Liver (tissue), 9 donors: ENCODE data around the gene LIPE. TPM values are rescaled to one million over a fixed set of nuclear protein-coding genes. Genes with fewer than 3 reads are reported as not detected.

ENCODE experiments used
- DNase-seq: peaks from one replicate; pipeline ENCODE4 v3.0.0-alpha.2; 2017; ENCODE audit warnings: low spot score
- H3K27ac ChIP-seq, 2 donors: one replicate each; pipeline ENCODE4 v1.7.0; 2013; ENCODE audit warnings: inconsistent platforms in 2 of 2, low read length in 2 of 2, control low read depth in 1 of 2, low read depth in 1 of 2, mild to moderate bottlenecking in 1 of 2
- H3K27me3 ChIP-seq, 4 donors: one replicate each; pipeline versions ENCODE4 v1.6.1 to v1.7.0; 2013; ENCODE audit warnings: low read length in 3 of 4, inconsistent platforms in 1 of 4, mild to moderate bottlenecking in 1 of 4, moderate library complexity in 1 of 4; ENCODE audit not compliant: control insufficient read depth in 4 of 4, insufficient read depth in 4 of 4
- H3K36me3 ChIP-seq, 4 donors: one replicate each; pipeline versions ENCODE4 v1.6.1 to v1.7.0; 2013; ENCODE audit warnings: low read length in 3 of 4, mild to moderate bottlenecking in 3 of 4, low read depth in 1 of 4, moderate library complexity in 1 of 4; ENCODE audit not compliant: control insufficient read depth in 4 of 4, insufficient read depth in 3 of 4
- H3K4me1 ChIP-seq, 4 donors: one replicate each; pipeline versions ENCODE4 v1.6.1 to v1.7.0; 2013; ENCODE audit warnings: low read length in 3 of 4, mild to moderate bottlenecking in 3 of 4, moderate library complexity in 1 of 4; ENCODE audit not compliant: control insufficient read depth in 4 of 4, insufficient read depth in 4 of 4
- H3K4me3 ChIP-seq, 3 donors: one replicate each; pipeline versions ENCODE4 v1.6.1 to v1.7.0; 2013; ENCODE audit warnings: low read length in 3 of 3, control low read depth in 1 of 3, low read depth in 1 of 3, mild to moderate bottlenecking in 1 of 3
- H3K9ac ChIP-seq, 2 donors: one replicate each; pipeline ENCODE4 v1.7.0; 2013; ENCODE audit warnings: low read length in 2 of 2, mild to moderate bottlenecking in 2 of 2, moderate library complexity in 2 of 2, control low read depth in 1 of 2, low read depth in 1 of 2
- H3K9me3 ChIP-seq, 4 donors: one replicate each; pipeline versions ENCODE4 v1.6.1 to v1.7.0; 2013; ENCODE audit warnings: low read length in 3 of 4; ENCODE audit not compliant: control insufficient read depth in 4 of 4
- EGR1 ChIP-seq, 2 donors: IDR thresholded peaks; 2 replicates each; pipeline ENCODE4 v1.6.1; 2016 to 2018; ENCODE audit warnings: antibody characterized with exemption in 2 of 2, low read depth in 2 of 2
- FOXA1 ChIP-seq: IDR thresholded peaks from 2 replicates; pipeline ENCODE4 v1.6.1; 2016; ENCODE audit warnings: antibody characterized with exemption
- FOXA2 ChIP-seq: IDR thresholded peaks from 2 replicates; pipeline ENCODE4 v1.6.1; 2016; ENCODE audit warnings: antibody characterized with exemption
- GABPA ChIP-seq, 2 donors: IDR thresholded peaks in 1 of 2; conservative IDR thresholded peaks in 1 of 2; 2 replicates each; pipeline ENCODE4 v1.6.1; 2016; ENCODE audit warnings: antibody characterized with exemption in 2 of 2, mild to moderate bottlenecking in 1 of 2, moderate library complexity in 1 of 2
- HNF4A ChIP-seq, 2 donors: conservative IDR thresholded peaks; 2 replicates each; pipeline ENCODE4 v1.6.1; 2016; ENCODE audit warnings: antibody characterized with exemption in 2 of 2, mild to moderate bottlenecking in 2 of 2
- JUND ChIP-seq, 2 donors: IDR thresholded peaks; 2 replicates each; pipeline ENCODE4 v1.6.1; 2016; ENCODE audit warnings: antibody characterized with exemption in 2 of 2
- NR2F2 ChIP-seq: IDR thresholded peaks from 2 replicates; pipeline ENCODE4 v1.6.1; 2016; ENCODE audit warnings: antibody characterized with exemption
- SP1 ChIP-seq: IDR thresholded peaks from 2 replicates; pipeline ENCODE4 v1.6.1; 2018; ENCODE audit warnings: antibody characterized with exemption, mild to moderate bottlenecking
- TAF1 ChIP-seq: conservative IDR thresholded peaks from 2 replicates; pipeline ENCODE4 v1.6.1; 2016; ENCODE audit warnings: antibody characterized with exemption, mild to moderate bottlenecking
- WGBS: extraction: QIAGEN DNeasy Blood & Tissue Kit; methylation state at CpG from one replicate; pipeline ENCODE4 v1.1.7; 2013; 5-methylcytosine and 5-hydroxymethylcytosine counted together
- polyA plus RNA-seq, 2 donors: library from polyadenylated mRNA; stranded (reverse) in 1 of 2; unstranded in 1 of 2; fragments of 200-250 nt in 1 of 2; fragments of >200 nt in 1 of 2; fragmentation: Nextera tagmentation in 1 of 2; extraction: Ambion mirVana in 1 of 2; gene quantifications; one replicate each; pipeline versions ENCODE4 v1.2.1 to v1.2.3, GENCODE V29; 2013 to 2015
- total RNA-seq, 2 donors: library from RNA; depleted of rRNA; stranded (reverse); fragments of >200 nt; gene quantifications; one replicate each; pipeline ENCODE4 v1.2.3, GENCODE V29; 2014
- TF ChIP-seq, protein P1 (sequence below): IDR thresholded peaks from 2 replicates; pipeline ENCODE4 v1.6.1; 2016; ENCODE audit warnings: antibody characterized with exemption
- TF ChIP-seq, protein P2 (sequence below): IDR thresholded peaks from 2 replicates; pipeline ENCODE4 v1.6.1; 2016; ENCODE audit warnings: antibody characterized with exemption, mild to moderate bottlenecking
- TF ChIP-seq, protein P3 (sequence below): IDR thresholded peaks from 2 replicates; pipeline ENCODE4 v1.6.1; 2016; ENCODE audit warnings: antibody characterized with exemption
- TF ChIP-seq, protein P4 (sequence below): IDR thresholded peaks from 2 replicates; pipeline ENCODE4 v1.6.1; 2016; ENCODE audit warnings: antibody characterized with exemption
- TF ChIP-seq, protein P5 (sequence below): fragments of 150-350 bp; IDR thresholded peaks from 2 replicates; pipeline ENCODE4 v1.5.1; 2017; ENCODE audit warnings: improper control_type of control experiment, low read depth, low read length; ENCODE audit not compliant: missing input control
- donor health status: healthy.
- donor health status: healthy.
- donor health status: healthy.
- donor health status: healthy.
- donor health status: healthy.

Gene LIPE
- total and polyA plus RNA-seq, 4 donors: 0.88 to 4.7 (median 1.5) TPM

DNA sequence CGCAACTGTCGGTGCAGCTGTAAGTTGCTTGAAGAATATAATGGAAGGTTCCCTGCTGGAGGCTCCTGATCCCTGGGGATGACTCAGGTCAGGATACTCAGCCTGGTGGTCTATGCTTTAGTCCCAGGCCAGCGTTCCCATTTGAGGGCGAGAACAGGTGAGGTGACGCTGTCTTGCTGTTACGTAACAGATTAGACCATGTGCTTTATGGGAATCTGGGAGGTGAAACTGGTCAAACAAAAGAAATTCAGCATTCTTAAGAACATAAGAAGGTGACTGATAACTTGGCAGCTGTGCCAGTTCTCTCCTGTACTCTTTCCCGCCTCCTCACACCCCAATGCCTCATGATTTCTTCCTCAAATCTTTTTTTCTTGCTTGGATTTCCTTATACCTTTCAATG is 15.6 kb upstream of the LIPE start, which contains the start of gene CXCL17:
CXCL17 (minus strand) TSS at position 114 of the 400 bp plus-strand sequence. CDS start 114 bp downstream, outside the sequence.
- no peaks in the 10 kb centered on the region for H3K9me3 ChIP-seq
- DNase-seq: no peak
- H3K9ac ChIP-seq: no peak within 1 kb of the TSS
- peak within 1 kb of the TSS; percentile 76 to 90 for H3K27ac ChIP-seq
- 95% methylated on average over 7 of the region's 7 CpGs for WGBS
- H3K4me1 ChIP-seq: peaks cover 6 to 25% (median 16%) of the 10 kb centered on the region in 4 donors
- H3K36me3 ChIP-seq: no peaks in the 10 kb centered on the region
- no peaks in the 10 kb centered on the region for H3K27me3 ChIP-seq
- TF ChIP-seq FOXA1: no peak
- no peak for TF ChIP-seq TAF1
- TF ChIP-seq EGR1 (IDR thresholded peaks at IDR 0.05; ENCODE audit: low read depth in 2 of 2): no peak
- no peak for TF ChIP-seq FOXA2
- TF ChIP-seq, protein P1, sequence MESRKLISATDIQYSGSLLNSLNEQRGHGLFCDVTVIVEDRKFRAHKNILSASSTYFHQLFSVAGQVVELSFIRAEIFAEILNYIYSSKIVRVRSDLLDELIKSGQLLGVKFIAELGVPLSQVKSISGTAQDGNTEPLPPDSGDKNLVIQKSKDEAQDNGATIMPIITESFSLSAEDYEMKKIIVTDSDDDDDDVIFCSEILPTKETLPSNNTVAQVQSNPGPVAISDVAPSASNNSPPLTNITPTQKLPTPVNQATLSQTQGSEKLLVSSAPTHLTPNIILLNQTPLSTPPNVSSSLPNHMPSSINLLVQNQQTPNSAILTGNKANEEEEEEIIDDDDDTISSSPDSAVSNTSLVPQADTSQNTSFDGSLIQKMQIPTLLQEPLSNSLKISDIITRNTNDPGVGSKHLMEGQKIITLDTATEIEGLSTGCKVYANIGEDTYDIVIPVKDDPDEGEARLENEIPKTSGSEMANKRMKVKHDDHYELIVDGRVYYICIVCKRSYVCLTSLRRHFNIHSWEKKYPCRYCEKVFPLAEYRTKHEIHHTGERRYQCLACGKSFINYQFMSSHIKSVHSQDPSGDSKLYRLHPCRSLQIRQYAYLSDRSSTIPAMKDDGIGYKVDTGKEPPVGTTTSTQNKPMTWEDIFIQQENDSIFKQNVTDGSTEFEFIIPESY: no peak
- TF ChIP-seq, protein P2, sequence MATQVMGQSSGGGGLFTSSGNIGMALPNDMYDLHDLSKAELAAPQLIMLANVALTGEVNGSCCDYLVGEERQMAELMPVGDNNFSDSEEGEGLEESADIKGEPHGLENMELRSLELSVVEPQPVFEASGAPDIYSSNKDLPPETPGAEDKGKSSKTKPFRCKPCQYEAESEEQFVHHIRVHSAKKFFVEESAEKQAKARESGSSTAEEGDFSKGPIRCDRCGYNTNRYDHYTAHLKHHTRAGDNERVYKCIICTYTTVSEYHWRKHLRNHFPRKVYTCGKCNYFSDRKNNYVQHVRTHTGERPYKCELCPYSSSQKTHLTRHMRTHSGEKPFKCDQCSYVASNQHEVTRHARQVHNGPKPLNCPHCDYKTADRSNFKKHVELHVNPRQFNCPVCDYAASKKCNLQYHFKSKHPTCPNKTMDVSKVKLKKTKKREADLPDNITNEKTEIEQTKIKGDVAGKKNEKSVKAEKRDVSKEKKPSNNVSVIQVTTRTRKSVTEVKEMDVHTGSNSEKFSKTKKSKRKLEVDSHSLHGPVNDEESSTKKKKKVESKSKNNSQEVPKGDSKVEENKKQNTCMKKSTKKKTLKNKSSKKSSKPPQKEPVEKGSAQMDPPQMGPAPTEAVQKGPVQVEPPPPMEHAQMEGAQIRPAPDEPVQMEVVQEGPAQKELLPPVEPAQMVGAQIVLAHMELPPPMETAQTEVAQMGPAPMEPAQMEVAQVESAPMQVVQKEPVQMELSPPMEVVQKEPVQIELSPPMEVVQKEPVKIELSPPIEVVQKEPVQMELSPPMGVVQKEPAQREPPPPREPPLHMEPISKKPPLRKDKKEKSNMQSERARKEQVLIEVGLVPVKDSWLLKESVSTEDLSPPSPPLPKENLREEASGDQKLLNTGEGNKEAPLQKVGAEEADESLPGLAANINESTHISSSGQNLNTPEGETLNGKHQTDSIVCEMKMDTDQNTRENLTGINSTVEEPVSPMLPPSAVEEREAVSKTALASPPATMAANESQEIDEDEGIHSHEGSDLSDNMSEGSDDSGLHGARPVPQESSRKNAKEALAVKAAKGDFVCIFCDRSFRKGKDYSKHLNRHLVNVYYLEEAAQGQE: no peak
- no peak within 1 kb of the TSS for H3K4me3 ChIP-seq

DNA sequence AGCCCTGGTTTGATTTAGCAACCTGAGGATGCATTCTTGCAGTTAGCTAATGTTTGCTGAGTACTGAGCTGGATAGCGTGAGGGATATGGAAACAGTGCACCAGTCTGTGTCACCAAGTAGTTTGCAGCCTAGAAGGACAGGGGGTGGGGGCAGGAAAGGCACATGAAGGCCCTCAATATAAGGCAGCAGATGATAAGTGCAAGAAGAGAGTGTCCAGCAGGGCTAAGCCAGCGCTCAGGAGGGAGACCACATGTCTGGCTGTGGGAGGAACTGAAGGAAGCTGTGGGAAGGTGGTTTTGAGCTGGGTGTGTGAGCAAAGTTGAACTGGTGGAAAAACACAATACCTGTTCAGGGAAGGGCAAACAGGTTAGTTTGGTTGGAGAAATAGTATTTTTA is 13.9 kb upstream of the LIPE start:
- Histone ChIP-seq H3K27ac (peak overlapping the region in 1 of 2 donors; percentile 31), H3K27me3 (no peaks in the 10 kb centered on the region), H3K9ac (no peak overlapping the region), H3K36me3 (no peaks in the 10 kb centered on the region), H3K9me3 (no peaks in the 10 kb centered on the region), H3K4me1 (peaks cover 6 to 25% (median 16%) of the 10 kb centered on the region in 4 donors), H3K4me3 (no peak overlapping the region)
- TF ChIP-seq HNF4A (conservative IDR thresholded peaks at IDR 0.05) (no peak), GABPA (IDR thresholded peaks at IDR 0.05 in 1 of 2, conservative IDR thresholded peaks at IDR 0.05 in 1 of 2) (no peak), TAF1 (no peak), NR2F2 (no peak), FOXA2 (no peak), SP1 (no peak), JUND (IDR thresholded peaks at IDR 0.05) (no peak), EGR1 (IDR thresholded peaks at IDR 0.05; ENCODE audit: low read depth in 2 of 2) (no peak)
- TF ChIP-seq, protein P3, sequence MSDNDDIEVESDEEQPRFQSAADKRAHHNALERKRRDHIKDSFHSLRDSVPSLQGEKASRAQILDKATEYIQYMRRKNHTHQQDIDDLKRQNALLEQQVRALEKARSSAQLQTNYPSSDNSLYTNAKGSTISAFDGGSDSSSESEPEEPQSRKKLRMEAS: no peak
- TF ChIP-seq, protein P4, sequence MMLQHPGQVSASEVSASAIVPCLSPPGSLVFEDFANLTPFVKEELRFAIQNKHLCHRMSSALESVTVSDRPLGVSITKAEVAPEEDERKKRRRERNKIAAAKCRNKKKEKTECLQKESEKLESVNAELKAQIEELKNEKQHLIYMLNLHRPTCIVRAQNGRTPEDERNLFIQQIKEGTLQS: no peak
- TF ChIP-seq, protein P5, sequence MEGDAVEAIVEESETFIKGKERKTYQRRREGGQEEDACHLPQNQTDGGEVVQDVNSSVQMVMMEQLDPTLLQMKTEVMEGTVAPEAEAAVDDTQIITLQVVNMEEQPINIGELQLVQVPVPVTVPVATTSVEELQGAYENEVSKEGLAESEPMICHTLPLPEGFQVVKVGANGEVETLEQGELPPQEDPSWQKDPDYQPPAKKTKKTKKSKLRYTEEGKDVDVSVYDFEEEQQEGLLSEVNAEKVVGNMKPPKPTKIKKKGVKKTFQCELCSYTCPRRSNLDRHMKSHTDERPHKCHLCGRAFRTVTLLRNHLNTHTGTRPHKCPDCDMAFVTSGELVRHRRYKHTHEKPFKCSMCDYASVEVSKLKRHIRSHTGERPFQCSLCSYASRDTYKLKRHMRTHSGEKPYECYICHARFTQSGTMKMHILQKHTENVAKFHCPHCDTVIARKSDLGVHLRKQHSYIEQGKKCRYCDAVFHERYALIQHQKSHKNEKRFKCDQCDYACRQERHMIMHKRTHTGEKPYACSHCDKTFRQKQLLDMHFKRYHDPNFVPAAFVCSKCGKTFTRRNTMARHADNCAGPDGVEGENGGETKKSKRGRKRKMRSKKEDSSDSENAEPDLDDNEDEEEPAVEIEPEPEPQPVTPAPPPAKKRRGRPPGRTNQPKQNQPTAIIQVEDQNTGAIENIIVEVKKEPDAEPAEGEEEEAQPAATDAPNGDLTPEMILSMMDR: no peak
- TF ChIP-seq, protein P1: no peak
- TF ChIP-seq, protein P2: no peak
- WGBS: 56% methylated on average over 2 of the region's 2 CpGs
- no peak for DNase-seq
